H1 (cell line): Measurements from ENCODE around the gene USH1C. TPM values are rescaled to one million over a fixed set of nuclear protein-coding genes. Genes with fewer than 3 reads are reported as not detected.

ENCODE experiments used
- CTCF ChIA-PET: fragments of 300-600 bp; sonication (Branson Sonifier 250); formaldehyde crosslinking; loops from one replicate; lab custom pipeline; 2021; ENCODE audit not compliant: partially characterized antibody; lab: Charles Lee
- POLR2A ChIA-PET: fragments of 300-600 bp; sonication (Branson Sonifier 250); formaldehyde crosslinking; loops from one replicate; lab custom pipeline; 2021; ENCODE audit warnings: inconsistent platforms; ENCODE audit not compliant: partially characterized antibody; lab: Charles Lee
- DNase-seq, 2 experiments: peaks; one replicate each; pipeline versions ENCODE4 v3.0.0 to v3.0.0-alpha.2; 2010 to 2022; ENCODE audit warnings: low spot score in 2 of 2, low read depth in 1 of 2, mixed read lengths in 1 of 2
- FAIRE-seq: peaks from 2 replicates; lab custom pipeline; 2011; peaks lifted over from hg19 to GRCh38; lab: Jason Lieb, UNC
- H2AFZ ChIP-seq: 2 replicates; pipeline ENCODE4 v1.8.1; 2012; ENCODE audit warnings: low read length, inconsistent platforms
- H2AK5ac ChIP-seq: 2 replicates; pipeline ENCODE4 v1.6.1; 2013; ENCODE audit warnings: low read depth, low read length
- H2BK120ac ChIP-seq: replicated peaks from 2 replicates; pipeline ENCODE3; 2013; ENCODE audit warnings: low read depth, low read length, inconsistent platforms
- H2BK12ac ChIP-seq: 2 replicates; pipeline ENCODE4 v1.6.1; 2013; ENCODE audit warnings: low read depth, low read length
- H2BK15ac ChIP-seq: 2 replicates; pipeline ENCODE4 v1.6.1; 2013; ENCODE audit warnings: low read length
- H2BK20ac ChIP-seq: 2 replicates; pipeline ENCODE4 v1.6.1; 2013; ENCODE audit warnings: low read length
- H2BK5ac ChIP-seq: 2 replicates; pipeline ENCODE4 v1.6.1; 2013; ENCODE audit warnings: low read depth, low read length
- H3K14ac ChIP-seq: 2 replicates; pipeline ENCODE4 v1.6.1; 2013; ENCODE audit warnings: inconsistent platforms; ENCODE audit not compliant: insufficient read length
- H3K18ac ChIP-seq: 2 replicates; pipeline ENCODE4 v1.6.1; 2013; ENCODE audit warnings: low read length; ENCODE audit errors: extremely low read depth
- H3K23ac ChIP-seq: 2 replicates; pipeline ENCODE4 v1.6.1; 2013; ENCODE audit warnings: inconsistent platforms; ENCODE audit not compliant: insufficient read length
- H3K23me2 ChIP-seq: 2 replicates; pipeline ENCODE4 v1.6.1; 2013; ENCODE audit warnings: low read depth, low read length
- H3K27ac ChIP-seq: 2 replicates; pipeline ENCODE4 v1.6.1; 2011; ENCODE audit warnings: low read depth, low read length, inconsistent platforms
- H3K27me3 ChIP-seq, 4 experiments: replicated peaks in 1 of 4; 1 replicate in 1 of 4; 2 replicates in 3 of 4; pipeline versions ENCODE4 v1.6.1 to v1.8.1; 2011 to 2013; ENCODE audit warnings: low read length in 3 of 4, mild to moderate bottlenecking in 3 of 4, inconsistent platforms in 2 of 4, mixed read lengths in 2 of 4, moderate library complexity in 1 of 4; ENCODE audit not compliant: control insufficient read depth in 3 of 4, insufficient read depth in 3 of 4; ENCODE audit errors: extremely low read depth in 1 of 4
- H3K36me3 ChIP-seq, 4 experiments: 2 replicates each; pipeline versions ENCODE4 v1.6.1 to v1.8.1; 2011 to 2013; ENCODE audit warnings: mild to moderate bottlenecking in 4 of 4, low read length in 3 of 4, moderate library complexity in 2 of 4, control low read depth in 1 of 4, inconsistent platforms in 1 of 4; ENCODE audit not compliant: insufficient read depth in 4 of 4, control insufficient read depth in 2 of 4
- H3K4ac ChIP-seq: replicated peaks from 2 replicates; pipeline ENCODE3; 2013; ENCODE audit warnings: low read length, low read depth, mixed read lengths, inconsistent platforms; ENCODE audit not compliant: insufficient read length
- H3K4me1 ChIP-seq, 4 experiments: replicated peaks in 1 of 4; 1 replicate in 1 of 4; 2 replicates in 3 of 4; pipeline versions ENCODE4 v1.6.1 to v1.8.1; 2011 to 2013; ENCODE audit warnings: low read length in 3 of 4, inconsistent platforms in 2 of 4, mixed read lengths in 1 of 4; ENCODE audit not compliant: insufficient read depth in 4 of 4, control insufficient read depth in 3 of 4
- H3K4me2 ChIP-seq, 2 experiments: 2 replicates each; pipeline versions ENCODE4 v1.6.1 to v1.8.1; 2011 to 2013; ENCODE audit warnings: low read depth in 2 of 2, low read length in 2 of 2, control low read depth in 1 of 2, inconsistent platforms in 1 of 2, mild to moderate bottlenecking in 1 of 2; ENCODE audit not compliant: insufficient read depth in 1 of 2
- H3K4me3 ChIP-seq, 4 experiments: fragments of 200-600, 300-600 bp in 1 of 4; sonication (generic), shearing (Covaris generic), sonication (Bioruptor Twin) in 1 of 4; 2 replicates each; pipeline versions ENCODE4 v1.5.1 to v1.8.1; 2011 to 2016; ENCODE audit warnings: low read length in 4 of 4, low read depth in 3 of 4, control low read depth in 2 of 4, inconsistent platforms in 2 of 4, mild to moderate bottlenecking in 2 of 4, mixed read lengths in 1 of 4, moderate library complexity in 1 of 4; ENCODE audit not compliant: insufficient read depth in 2 of 4; ENCODE audit errors: extremely low read depth in 1 of 4
- H3K56ac ChIP-seq: replicated peaks from 2 replicates; pipeline ENCODE3; 2013; ENCODE audit warnings: low read depth, mild to moderate bottlenecking, mixed read lengths, low read length, inconsistent platforms; ENCODE audit not compliant: insufficient read length
- H3K79me1 ChIP-seq: 2 replicates; pipeline ENCODE4 v1.6.1; 2013; ENCODE audit warnings: low read depth, low read length, control low read depth
- H3K79me2 ChIP-seq, 2 experiments: 2 replicates each; pipeline versions ENCODE4 v1.6.1 to v1.8.1; 2012 to 2013; ENCODE audit warnings: low read length in 2 of 2, mild to moderate bottlenecking in 2 of 2, inconsistent platforms in 1 of 2; ENCODE audit not compliant: insufficient read depth in 2 of 2, control insufficient read depth in 1 of 2
- H3K9ac ChIP-seq, 4 experiments: replicated peaks in 1 of 4; 1 replicate in 1 of 4; 2 replicates in 3 of 4; pipeline versions ENCODE4 v1.6.1 to v1.8.1; 2011 to 2013; ENCODE audit warnings: low read depth in 3 of 4, low read length in 3 of 4, control low read depth in 2 of 4, mild to moderate bottlenecking in 2 of 4, moderate library complexity in 2 of 4, inconsistent platforms in 1 of 4; ENCODE audit errors: extremely low read depth in 1 of 4
- H3K9me3 ChIP-seq, 2 experiments: 2 replicates each; pipeline versions ENCODE4 v1.6.1 to v1.8.1; 2012 to 2013; ENCODE audit warnings: mild to moderate bottlenecking in 2 of 2, moderate library complexity in 2 of 2, control low read depth in 1 of 2, inconsistent platforms in 1 of 2, low read depth in 1 of 2, low read length in 1 of 2, mixed read lengths in 1 of 2; ENCODE audit not compliant: insufficient read depth in 2 of 2
- H4K20me1 ChIP-seq, 2 experiments: replicated peaks in 1 of 2; 2 replicates each; pipeline versions ENCODE3 to v1.8.1; 2011 to 2013; ENCODE audit warnings: inconsistent platforms in 2 of 2, low read length in 2 of 2, mild to moderate bottlenecking in 1 of 2; ENCODE audit not compliant: insufficient read depth in 2 of 2, control insufficient read depth in 1 of 2
- H4K5ac ChIP-seq: 2 replicates; pipeline ENCODE4 v1.6.1; 2013; ENCODE audit warnings: low read length, low read depth, mixed read lengths, inconsistent platforms; ENCODE audit not compliant: insufficient read length
- H4K8ac ChIP-seq: 2 replicates; pipeline ENCODE4 v1.8.0; 2013; ENCODE audit warnings: mild to moderate bottlenecking, moderate library complexity, low read length, inconsistent platforms; ENCODE audit not compliant: insufficient read depth; ENCODE audit errors: extremely low read depth
- H4K91ac ChIP-seq: replicated peaks from 2 replicates; pipeline ENCODE3; 2013; ENCODE audit warnings: low read length, mixed read lengths, inconsistent platforms; ENCODE audit not compliant: insufficient read length
- CEBPB ChIP-seq: IDR thresholded peaks from 2 replicates; pipeline ENCODE4 v1.6.1; 2012; ENCODE audit warnings: low read depth, low read length
- CTBP2 ChIP-seq: IDR thresholded peaks from 2 replicates; pipeline ENCODE4 v1.7.0; 2011; ENCODE audit warnings: borderline replicate concordance, mild to moderate bottlenecking, moderate library complexity, mixed read lengths, low read length; ENCODE audit not compliant: insufficient read depth, insufficient read length
- EGR1 ChIP-seq: IDR thresholded peaks from 2 replicates; pipeline ENCODE4 v1.6.1; 2011; ENCODE audit warnings: low read depth, low read length, borderline replicate concordance
- RAD21 ChIP-seq, 2 experiments: IDR thresholded peaks in 1 of 2; conservative IDR thresholded peaks in 1 of 2; 2 replicates each; pipeline ENCODE4 v1.6.1; 2011; ENCODE audit warnings: low read depth in 2 of 2, low read length in 2 of 2, improper control_type of control experiment in 1 of 2, inconsistent platforms in 1 of 2, mild to moderate bottlenecking in 1 of 2, moderate library complexity in 1 of 2
- SUZ12 ChIP-seq: fragments of 200-600 bp; sonication (generic); IDR thresholded peaks from 2 replicates; pipeline ENCODE4 v1.6.1; 2012; ENCODE audit warnings: mild to moderate bottlenecking, inconsistent platforms, low read length, moderate library complexity, mixed read lengths
- WGBS, 2 experiments: shearing (Covaris generic) in 1 of 2; methylation state at CpG; one replicate each; pipeline versions ENCODE4 v1.1.6 to v1.1.7; 2013 to 2015; ENCODE audit warnings: low lambda C conversion rate in 2 of 2, mixed read lengths in 2 of 2, inconsistent platforms in 1 of 2, low coverage in 1 of 2, missing lambda C conversion rate in 1 of 2; ENCODE audit not compliant: insufficient replicate concordance in 2 of 2, insufficient coverage in 1 of 2, insufficient read length in 1 of 2; ENCODE audit errors: extremely low coverage in 1 of 2, missing lambda C conversion rate in 1 of 2; 5-methylcytosine and 5-hydroxymethylcytosine counted together
- polyA plus RNA-seq, 7 experiments: library from polyadenylated mRNA; depleted of rRNA in 3 of 7; stranded (reverse) in 5 of 7; unstranded in 2 of 7; fragments of >200 nt in 5 of 7; fragments of 200-250 nt in 2 of 7; gene quantifications; 1 replicate in 5 of 7; 2 replicates in 1 of 7; 4 replicates in 1 of 7; pipeline versions ENCODE4 v1.2.1 to v1.2.3, GENCODE V29; 2011 to 2013; ENCODE audit warnings: missing spikeins in 2 of 7, mixed read lengths in 2 of 7
- total RNA-seq: library from RNA; stranded (reverse); fragmentation: NEBNext Ultra II Directional; extraction: Animal tissue kit (Norgen Biotek cat#: 25700); gene quantifications from 2 replicates; pipeline ENCODE4 v1.2.1, GENCODE V29; 2021

Gene USH1C
- total and polyA plus RNA-seq, 2 of the 8 experiments (the other 6 are each of a cell fraction or from before 2014, with no cell fraction given), result 1.3 to 1.6 TPM

- Histone ChIP-seq H4K5ac (no peak overlapping the region), H4K8ac (no peak overlapping the region), H3K4me2 (no peak overlapping the region), H3K4me3 (no peak overlapping the region), H3K36me3 (no peaks in the 10 kb centered on the region), H3K4me1 (peaks cover 0 to 6% (median 2%) of the 10 kb centered on the region in 4 experiments; a peak in 3 of 7 replicates), H3K23ac (no peak overlapping the region), H2BK5ac (no peak overlapping the region), H2AFZ (no peak overlapping the region), H3K79me2 (no peaks in the 10 kb centered on the region), H3K4ac (no peak overlapping the region), H4K20me1 (no peaks in the 10 kb centered on the region), H3K27me3 (no peaks in the 10 kb centered on the region; a peak in 2 of 7 replicates), H2BK15ac (no peak overlapping the region), H2BK20ac (no peak overlapping the region), H3K9me3 (no peaks in the 10 kb centered on the region), H3K9ac (no peak overlapping the region), H3K18ac (no peak overlapping the region), H3K23me2 (no peaks in the 10 kb centered on the region), H3K56ac (no peak overlapping the region), H4K91ac (no peak overlapping the region), H3K27ac (no peak overlapping the region), H3K79me1 (no peaks in the 10 kb centered on the region), H2BK12ac (no peak overlapping the region), H2BK120ac (no peak overlapping the region), H3K14ac (no peak overlapping the region), H2AK5ac (no peak overlapping the region)
- ChIA-PET POLR2A (no interaction called here), CTCF (interaction anchor here (0.5 to 44.8 kb wide), 7 partner anchors 9 to 517 kb away, joined by 3 to 1414 read pairs (median 4); partner anchors contain the start of genes ABCC8 and KCNJ11)
- TF ChIP-seq RAD21 (IDR thresholded peaks at IDR 0.05 in 1 of 2, conservative IDR thresholded peaks at IDR 0.05 in 1 of 2; ENCODE audit: low read depth in 2 of 2, low read length in 2 of 2) (no peak), SUZ12 (no peak), EGR1 (no peak), CTBP2 (no peak), CEBPB (no peak)
- FAIRE-seq (no peak), DNase-seq (no peak)
- 91% methylated on average over 10 of the region's 12 CpGs; no CpG with 5 or more reads in 1 of the 2 experiments for WGBS, 2 experiments
Observed at GRCh38 chr11:17500673-17501072, 43.5 kb downstream of the USH1C start.
